ENCODE data around the gene APCDD1.

APCDD1 gene

DNA sequence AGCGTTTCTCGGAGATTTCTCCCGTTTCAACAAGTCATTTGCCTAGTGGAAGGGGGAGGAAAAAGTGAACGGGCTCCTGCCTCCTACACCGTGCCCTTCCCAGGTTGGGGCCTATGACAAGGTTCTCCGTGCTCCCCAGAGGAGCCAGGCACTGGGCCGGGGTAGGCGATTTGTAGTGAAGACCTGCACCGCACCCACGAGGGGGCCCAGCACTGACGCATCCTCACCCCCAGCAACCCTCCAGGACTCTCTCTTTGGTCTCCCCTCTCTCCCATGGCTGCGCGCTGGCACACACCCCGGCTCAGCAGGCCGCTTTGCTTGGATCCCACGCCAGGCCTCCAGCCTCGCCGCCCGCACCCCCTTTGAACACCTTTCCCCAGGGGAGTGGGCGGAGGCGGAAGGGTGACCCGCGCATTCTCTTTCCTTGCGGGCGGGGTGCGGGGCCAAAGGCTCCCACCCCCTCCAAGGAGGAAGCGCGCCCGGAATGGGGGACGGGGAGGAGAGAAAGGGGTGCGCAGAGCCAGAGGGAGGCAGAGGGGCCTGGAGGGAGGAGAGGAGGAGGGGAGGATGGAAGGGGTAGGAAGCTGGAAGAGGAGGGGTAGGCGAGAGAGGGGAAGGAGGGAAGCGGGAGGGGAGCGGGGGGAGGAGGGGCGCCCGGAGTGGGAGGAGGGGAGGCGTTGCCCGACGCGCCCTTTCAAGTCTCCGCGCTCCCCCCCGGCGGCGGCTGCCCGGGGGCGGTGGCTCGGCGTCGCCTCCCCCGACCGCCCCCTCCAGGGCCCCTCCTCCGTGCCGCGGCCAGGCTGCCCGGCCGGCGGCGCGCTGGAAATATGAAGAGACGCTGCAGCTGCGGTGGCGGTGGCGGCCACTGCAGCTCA is at the start of gene APCDD1:
Gene APCDD1, plus strand, starts transcription at position 830 of the 875 bp plus-strand sequence. CDS start 347 bp downstream, outside the sequence.
- DNase-seq: no peak

DNA sequence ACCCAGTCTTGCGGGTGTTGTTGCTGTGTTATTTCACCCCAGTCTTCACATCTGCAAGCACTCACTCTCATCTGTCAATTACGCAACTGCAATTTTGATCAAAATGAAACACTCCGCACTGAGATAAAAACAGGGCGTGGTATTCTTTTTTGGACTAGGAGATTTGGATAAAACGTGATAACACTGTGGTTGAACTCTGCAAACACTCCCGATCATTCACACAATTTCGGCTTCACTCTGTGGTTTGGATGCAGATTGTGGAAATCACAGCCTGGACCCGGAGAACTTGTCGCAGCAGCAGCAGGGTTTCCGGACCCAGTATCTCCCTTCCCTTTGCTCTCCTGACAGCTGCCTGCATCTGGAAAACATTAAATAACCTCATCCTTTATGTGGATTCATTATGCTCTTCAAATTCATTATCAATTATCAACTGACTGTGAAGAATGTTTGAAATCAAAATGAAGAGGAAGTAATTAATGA is 49.4 kb upstream of the APCDD1 start:
- no peak for DNase-seq

DNA sequence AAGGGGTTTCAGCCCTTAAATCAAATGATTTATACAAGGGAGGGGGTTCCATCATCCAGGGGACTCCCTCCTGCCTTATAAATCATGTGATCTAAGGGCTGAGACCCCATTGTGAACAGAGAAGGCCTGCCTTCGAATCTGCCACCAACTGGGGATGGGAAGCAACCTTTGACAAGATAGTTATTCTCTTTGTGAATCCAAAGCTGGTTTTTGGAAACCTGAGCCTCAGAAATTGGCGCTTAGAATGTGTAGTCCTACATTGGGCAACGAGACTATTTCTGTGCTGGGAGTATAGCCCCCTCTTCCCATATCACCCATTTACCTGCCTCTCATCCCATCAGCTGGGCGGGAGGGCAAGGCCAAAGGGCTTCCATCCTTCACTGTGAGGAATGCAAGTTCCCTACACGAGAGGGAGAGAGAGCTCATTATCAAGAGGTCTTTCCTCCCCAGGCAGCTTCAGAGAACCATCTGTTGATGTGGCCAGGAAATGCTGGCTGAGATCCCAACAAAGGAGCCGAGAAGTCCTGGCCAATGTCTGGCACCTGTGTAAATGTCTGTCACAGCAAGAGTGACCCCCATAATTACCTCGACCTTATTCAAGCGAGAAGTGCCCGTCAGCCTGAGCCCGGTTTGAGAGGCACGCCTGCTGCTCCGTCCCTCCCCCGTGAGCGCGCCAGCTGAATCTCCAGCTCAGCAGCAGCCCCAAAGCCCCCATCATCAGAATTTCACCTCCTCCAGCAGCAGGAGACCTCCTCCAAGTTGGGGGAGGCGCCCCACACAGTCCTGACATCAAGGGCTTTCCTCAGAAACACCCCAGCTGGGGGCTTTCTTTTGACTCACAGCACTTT is 48.4 kb upstream of the APCDD1 start:
- no peak for DNase-seq

DNA sequence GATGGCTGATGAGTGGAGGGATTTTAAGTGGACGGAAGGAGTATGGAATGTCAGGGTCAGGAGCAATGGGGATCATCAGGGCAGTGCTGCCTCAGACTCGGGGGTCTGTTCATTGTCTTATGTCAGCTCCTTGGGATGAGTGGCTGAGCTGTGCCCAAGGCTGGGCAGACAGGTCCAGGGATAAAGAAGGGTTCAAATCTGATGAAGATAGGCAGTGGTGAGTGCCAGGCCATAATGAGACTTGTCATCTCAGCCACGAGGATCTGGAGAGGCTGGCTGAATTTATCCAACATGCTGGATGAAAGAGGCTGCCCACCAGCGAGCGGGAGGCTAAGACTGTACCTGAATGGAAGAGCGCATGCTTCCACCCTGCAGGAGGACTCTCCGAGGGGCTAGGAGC is 46.3 kb upstream of the APCDD1 start:
- DNase-seq: no peak

DNA sequence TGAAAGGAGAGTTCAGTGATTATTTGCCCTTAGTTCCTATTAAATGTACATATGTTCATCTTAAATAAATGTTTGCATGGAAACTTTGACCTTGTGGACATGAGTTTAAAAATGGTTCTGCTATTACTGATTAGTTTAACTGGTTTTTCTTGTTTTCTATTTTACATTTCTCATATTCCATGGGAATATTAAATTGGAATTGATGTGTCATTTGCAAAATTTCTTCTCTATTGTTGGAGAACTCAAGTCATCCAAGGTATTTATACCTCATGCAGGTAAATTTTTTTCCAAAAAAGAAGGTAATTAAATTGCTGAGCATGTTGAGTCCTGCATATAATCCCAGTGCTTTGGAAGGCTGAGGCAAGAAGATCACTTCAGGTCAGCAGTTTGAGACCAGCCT is 45.4 kb upstream of the APCDD1 start:
- no peak for DNase-seq

DNA sequence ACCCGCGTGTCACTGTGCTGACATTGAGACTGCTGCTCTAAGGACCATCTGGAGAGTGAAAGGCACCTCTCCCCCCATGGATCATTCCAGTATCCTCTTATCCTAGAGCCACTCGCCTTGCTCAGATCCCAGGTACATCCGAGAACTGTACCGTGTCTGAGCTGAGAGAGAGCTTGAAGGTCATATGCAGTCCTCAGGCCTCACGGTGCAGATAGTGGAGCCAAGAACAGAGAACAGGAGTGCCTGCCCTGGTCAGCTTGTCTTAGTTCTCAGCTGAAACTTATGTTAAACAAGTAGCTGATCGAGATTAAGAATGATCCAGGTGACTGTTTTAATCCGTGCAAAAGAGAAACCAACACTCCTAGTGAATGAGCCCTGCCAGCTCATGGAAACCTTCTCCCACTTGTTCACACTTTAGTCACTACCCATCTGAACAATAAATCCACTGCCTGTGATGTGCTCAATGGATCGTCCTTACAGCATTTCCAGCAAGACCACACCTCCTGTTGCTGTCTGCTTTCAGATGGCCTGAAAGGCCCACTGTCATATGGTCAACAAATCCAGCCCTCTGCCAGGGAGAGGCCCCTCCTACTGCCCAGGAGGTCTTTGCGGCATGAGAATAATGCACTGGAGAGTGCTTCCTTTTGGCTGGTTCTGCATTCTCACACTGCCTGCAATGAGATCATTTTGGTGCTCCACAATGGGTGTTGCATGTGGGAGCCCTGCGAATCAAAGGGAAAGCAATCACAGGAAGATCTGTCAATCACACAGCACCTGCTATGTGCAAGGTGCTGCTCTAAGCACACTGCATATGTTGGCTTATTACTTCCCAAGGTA is 43.7 kb upstream of the APCDD1 start:
- DNase-seq: peak in 1 of 2 donors; percentile 10

DNA sequence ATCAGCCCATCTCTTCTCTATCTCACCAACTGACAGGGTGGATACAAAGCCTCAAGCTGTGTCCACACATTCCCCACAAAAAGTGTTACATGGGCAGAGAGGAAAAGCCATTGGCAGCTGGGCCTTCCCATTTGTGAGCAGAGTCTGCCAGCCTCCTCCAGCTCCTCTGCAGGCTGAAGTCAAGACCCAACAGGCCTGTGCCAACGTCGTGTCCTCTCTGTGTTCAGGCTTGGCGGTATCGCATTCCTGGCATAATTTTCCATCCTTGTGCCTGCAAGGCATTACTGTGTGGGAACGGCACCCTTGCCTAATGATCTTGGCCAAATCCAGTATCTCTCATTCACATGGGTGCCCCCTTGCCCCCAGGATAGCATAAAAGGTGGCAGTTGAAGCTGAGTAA is 41.5 kb upstream of the APCDD1 start:
- DNase-seq: no peak

DNA sequence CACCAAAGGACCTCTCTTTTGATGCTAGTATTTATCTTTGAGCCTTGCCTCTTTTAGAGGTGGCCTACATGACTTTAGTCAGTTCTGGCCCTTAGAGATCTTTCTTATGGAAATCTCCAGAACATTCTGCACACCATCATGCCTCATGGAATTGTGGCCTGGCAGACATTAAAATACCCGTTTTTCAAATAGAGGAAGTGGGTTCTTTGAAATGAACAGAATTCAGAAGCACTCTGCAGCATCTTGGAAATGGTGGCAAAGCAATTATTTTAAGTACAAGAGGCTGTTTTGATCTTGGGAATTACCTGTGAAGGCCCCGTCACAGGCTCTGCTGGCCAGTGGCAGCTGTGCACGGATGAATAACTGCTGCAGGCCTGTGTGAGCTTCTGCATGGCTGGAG is 40.7 kb upstream of the APCDD1 start:
- DNase-seq: no peak

DNA sequence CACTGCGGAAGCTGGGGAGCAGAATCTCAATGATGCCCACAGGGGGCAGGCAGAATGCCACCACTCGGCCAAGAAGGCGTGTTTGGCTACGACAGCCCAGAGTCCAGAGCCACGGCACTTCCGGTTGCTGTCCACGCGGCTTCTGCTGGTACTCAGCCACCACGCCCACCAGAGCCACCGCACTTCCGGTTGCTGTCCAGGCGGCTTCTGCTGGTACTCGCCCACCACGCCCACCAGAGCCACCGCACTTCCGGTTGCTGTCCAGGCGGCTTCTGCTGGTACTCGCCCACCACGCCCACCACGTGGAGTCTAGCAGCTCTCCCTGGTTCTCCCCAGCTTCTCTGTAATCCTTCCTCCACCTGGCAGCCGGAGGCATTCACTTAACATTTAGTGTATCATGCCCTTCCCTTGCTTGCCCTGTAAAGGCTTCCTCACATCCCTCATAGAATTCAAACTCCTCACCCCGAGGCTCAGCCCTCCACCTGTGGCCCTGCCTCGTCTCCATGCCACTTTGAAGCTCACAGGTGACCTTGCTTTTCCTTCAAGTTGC is 40.1 kb upstream of the APCDD1 start:
- no peak for DNase-seq

DNA sequence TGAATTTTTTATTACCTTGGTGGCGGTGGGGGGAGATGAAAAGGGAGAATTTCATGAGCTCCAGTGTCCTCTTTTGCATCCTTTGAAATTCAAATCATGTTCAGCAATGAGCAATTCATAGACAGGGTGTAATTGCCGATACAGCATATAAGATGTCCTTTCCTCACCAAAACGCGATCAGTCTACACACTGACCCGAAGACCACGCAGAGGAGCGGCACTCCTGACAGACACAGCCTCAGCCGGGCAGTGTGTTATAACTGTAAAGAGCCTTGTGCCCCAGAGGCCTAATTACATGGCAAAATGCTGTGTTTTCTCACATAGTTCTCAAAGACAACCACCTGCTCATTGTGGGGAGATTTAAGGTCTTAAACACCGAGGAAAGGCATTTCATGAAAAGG is 38.4 kb upstream of the APCDD1 start:
- no peak for DNase-seq

DNA sequence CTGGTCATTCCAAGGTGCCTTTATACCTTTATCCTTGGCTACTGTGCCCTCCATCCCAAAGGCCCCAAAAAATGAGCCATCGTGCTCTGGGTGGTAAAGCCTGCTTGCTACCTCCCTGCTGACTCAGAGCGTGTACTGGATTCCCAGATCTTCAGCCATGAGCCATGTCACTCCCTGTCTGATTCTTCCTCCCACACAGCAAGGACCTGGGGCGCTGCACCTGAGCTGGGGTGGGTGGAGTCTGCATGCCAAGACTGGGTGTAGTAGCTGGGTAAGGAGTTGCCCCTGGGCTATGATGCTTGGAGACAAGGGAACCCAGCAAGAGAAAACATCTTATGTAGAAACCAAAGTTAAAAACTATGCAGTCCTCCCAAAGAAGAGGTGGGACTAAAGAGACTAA is 37.2 kb upstream of the APCDD1 start:
- DNase-seq: no peak

DNA sequence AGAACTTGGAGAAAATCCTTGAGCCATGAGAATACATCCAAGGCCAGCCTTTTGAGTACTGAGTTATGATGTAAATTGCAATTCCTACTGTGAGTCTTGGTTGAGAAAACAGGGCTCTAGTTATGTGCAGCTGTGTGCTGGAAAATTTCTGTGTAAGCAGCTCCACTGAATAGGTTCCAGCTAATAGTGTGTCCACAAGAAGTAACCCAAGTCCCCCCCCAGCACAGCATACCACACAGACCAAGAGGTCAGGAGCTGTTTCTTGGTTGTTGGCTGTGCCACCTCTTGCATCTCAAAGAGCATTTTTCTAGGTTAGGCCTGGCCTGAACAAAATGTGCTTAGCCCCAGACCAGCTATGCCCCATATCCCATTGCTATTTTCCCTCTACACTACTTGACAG is 36.8 kb upstream of the APCDD1 start:
- no peak for DNase-seq

DNA sequence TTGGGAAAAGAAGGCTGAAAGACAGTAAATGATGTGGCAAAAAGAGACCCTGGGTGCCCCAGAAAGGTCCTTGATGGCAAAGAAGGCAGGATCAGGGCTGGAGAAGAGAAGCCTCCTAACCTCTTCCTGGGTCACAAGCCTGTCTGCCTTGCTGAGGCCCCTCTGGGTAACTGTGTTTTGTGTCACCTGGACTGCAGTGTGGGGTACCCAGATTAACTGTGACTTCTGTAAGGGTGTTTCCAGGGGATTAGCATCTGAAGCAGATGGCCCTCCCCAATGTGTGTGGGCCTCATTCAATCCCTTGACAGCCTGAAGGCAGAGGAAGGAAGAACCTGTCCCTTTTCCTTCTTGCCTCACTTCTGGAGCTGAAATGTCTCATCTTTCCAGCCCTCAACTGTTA is 35.6 kb upstream of the APCDD1 start:
- no peak for DNase-seq

DNA sequence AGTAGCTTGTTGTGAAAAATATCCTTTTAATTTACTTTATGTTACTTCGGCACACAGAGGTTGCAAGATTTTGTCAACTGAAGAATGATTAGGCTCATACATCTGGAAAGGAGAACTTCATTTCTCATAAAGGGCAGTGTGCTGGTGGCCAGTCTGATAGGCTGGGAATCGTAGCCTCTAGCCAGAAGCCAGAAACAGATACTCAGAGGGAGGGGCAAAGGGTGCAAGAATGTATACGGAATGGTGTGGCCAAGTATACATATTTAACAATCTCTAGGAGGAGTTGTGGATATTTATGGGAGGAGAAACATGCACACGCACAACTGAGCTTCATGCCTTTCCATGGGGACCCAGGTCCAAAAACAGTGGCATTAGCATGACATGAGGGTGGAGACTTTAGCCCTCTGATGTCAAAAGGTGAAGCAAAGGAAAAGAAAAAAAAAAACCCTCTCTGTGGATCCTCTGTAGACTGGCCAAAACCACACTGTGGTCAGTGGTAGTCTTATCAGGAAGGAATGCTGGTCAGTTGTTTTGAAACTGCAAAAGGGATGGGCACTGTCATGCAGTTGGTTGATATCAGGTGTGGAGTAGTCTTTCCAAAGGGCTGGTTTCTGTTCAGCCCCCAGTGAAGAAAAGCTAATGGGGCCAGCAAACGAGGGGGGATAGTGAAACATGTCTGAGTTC is 34.9 kb upstream of the APCDD1 start:
- DNase-seq: no peak

DNA sequence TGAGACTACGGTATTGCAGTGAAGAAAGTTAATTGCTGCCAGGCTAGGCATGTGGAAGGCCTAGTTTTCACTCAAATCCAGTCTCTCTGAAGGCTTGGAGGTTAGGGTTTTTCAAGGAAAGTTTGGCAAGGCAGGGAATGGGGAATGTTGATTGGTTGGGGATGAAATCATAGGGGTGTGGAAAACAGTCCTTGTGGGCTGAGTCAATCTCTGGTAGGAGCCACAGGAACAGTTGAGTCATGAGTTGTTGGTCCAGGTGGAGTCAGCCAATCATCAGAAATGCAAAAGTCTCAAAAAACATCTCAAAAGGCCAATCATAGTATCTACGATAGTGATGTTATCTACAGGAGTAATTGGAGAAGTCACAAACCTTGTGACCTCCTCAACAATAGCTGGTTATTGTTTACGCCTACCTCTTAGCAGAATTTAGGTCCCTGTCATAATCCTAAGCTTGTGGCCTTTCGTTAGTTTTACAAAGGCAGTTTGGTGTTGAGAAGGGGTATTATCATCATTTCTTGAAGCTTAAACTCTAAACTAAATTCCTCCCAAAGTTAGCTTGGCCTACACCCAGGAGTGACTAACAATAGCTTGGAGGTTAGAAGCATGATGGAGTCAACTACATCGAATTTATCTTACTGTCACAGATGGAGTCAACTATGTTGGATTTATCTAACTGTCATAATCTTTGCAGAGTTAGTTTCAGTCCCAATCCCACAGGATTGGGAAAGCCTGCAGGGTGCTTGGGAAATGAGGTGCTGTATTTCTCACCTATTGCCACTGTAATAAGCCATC is 33.7 kb upstream of the APCDD1 start:
- DNase-seq: no peak

DNA sequence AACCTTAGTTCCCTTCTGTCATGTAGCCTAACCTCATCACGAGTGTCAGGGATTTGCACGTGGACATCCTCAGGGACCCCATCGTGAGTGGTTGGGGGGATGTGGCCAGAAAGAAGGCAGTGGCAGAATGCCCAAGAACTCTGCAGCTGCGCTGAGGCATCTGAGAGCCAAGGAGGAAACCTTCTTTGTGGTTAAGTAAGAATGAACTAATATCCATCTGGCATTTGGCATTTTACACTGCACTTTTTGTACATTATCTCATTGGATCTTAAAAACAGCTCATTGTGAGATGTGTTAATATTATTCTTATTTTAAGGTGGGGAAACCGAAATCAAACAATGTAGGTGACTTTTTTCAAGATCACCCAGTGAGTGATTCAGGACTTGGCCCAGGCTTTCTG is 32.6 kb upstream of the APCDD1 start:
- DNase-seq: no peak

DNA sequence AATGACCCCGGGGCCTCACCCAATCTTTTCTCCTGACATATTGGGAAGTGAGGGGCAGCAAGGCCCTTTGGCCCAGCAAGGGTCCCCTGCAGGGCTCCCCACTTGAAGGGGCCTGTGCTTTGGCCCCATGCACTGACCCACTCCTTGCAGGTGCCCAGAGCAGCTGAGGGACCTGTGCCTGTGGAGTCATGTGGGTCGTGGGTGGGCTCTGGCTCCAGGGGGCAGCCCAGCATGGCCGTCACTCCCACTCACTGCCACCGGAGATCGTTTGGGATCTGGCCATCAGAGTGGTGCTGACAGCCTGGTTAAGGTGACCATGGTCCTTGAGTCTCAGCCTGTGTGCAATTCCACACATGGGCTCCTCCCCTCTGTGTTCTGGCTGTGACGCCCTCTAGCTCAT is 31.7 kb upstream of the APCDD1 start:
- no peak for DNase-seq

DNA sequence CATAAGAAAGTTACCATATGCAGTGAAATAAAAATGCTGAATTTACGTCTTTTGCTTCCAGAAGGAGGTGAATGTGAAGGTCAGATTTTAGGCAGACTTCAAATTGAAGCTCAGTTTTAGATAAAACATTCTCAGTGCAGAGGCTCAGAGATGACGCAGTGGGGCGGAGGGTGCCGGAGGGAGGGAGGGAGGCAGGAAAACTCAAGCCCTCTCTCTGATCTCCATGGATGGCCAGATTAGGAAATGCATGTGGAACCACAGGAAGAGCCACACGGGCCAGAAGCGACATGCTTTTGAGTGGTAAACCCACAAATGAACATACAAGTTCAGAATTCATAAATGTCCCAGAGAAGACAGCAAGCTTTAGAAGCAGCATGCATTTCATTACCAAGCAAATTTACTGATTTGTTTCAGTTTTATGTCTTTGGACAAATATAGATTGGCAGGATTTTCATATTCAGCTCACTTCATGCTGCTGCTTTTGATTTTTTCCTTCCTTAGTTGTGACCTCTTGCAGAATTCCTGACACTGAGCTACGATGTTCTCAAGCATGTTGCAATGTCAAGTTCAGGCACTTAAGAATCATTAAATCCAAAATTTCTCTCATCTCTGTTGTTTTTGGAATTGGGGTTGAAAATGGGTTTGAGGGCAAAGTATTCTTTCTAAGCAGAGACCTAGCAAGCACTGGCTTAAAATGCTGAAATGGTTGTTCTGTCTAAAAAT is 29.7 kb upstream of the APCDD1 start:
- DNase-seq: no peak

DNA sequence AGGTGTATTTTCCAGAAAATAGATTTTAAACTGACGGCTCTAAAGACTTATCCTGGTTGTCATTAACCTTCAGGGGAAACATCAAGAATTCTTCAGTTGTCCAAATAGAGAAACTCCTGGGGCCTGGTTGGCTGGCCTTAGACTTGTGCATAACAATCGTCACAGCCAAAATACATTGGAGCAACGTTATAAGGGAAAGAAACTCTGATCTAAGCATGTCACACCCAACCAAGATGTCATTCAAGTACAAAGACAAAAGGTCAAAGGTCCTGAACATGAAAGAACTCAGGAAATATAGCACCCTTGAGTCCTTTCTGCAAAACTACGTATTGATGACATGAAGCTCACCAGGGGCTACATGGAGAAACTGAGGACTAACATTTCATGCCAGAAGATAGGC is 23.8 kb upstream of the APCDD1 start:
- DNase-seq: no peak

DNA sequence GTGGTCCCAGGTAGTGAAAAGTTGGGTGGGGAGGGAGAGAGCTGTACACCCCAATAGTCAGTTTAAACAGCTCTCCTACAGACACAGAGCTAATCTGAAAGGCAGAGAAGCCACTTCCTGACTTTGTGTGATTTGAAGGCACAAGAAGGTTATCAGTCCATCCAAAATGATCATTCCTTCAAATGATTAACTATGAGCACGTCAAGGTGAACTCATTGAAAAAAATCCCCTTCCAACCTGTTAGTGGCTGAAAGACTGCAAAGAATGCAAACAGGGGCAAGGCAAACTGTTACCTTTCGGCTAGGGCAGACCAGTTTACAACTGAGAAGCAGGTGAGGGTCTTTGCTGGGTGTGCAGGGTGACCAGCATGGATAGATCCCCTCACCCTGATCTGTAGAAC is 22.8 kb upstream of the APCDD1 start:
- no peak for DNase-seq

DNA sequence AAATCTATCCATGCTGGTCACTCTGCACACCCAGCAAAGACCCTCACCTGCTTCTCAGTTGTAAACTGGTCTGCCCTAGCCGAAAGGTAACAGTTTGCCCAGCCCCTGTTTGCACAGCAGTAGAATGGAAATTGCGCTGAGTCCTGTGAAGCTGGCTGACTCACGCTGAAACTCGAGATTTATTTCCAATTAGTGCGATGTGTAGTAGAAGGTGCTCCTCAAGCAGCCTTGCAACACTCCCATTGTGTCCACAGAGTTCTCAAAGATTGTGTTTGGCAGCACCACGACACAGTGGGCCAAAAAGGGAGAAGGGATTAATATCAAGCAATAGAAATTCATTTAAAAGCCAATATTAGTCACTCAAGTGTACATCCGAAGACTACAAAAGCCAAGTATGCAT is 21.7 kb upstream of the APCDD1 start:
- DNase-seq: no peak

Measured in inflammatory macrophage treated with lipopolysaccharide for 1 hour (primary cell).